Naive B cell (primary cell): Measurements from ENCODE around the gene TUBA3D. TPM values are rescaled to one million over a fixed set of nuclear protein-coding genes. Genes with fewer than 3 reads are reported as not detected.
A peak's percentile ranks its signal among the peaks of the same experiment; 100 is the strongest.
"Not testable (repeated sequence)": the region's sequence is repeated elsewhere in the genome, so short reads cannot be mapped to it uniquely, and the experiment has no call there.

ENCODE experiments used
- ATAC-seq, 2 donors: fragments of 150-1000 bp; cut with Tn5 transposase; 2 replicates each; pipeline ENCODE4 v1.10.0; 2021; ENCODE audit warnings: low read depth in 2 of 2, mild to moderate bottlenecking in 2 of 2, moderate library complexity in 2 of 2
- DNase-seq: peaks from one replicate; pipeline ENCODE4 v3.0.0; 2022
- H3K27ac Mint-ChIP-seq, 6 donors: one replicate each; pipeline ENCODE4 v1.8.0; 2020 to 2022; ENCODE audit warnings: mild to moderate bottlenecking in 6 of 6, mixed read lengths in 6 of 6, moderate library complexity in 5 of 6, inconsistent platforms in 2 of 6
- H3K27me3 Mint-ChIP-seq, 3 donors: one replicate each; pipeline ENCODE4 v1.8.0; 2021 to 2022; ENCODE audit warnings: mixed read lengths in 3 of 3, mild to moderate bottlenecking in 1 of 3
- H3K36me3 Mint-ChIP-seq, 2 donors: one replicate each; pipeline ENCODE4 v1.8.0; 2020 to 2022; ENCODE audit warnings: mixed read lengths in 2 of 2, inconsistent platforms in 1 of 2, mild to moderate bottlenecking in 1 of 2
- H3K4me1 Mint-ChIP-seq, 3 donors: one replicate each; pipeline ENCODE4 v1.8.0; 2020 to 2022; ENCODE audit warnings: mixed read lengths in 3 of 3, inconsistent platforms in 1 of 3, mild to moderate bottlenecking in 1 of 3, moderate library complexity in 1 of 3
- H3K4me3 Mint-ChIP-seq, 8 donors: one replicate each; pipeline ENCODE4 v1.8.0; 2020 to 2022; ENCODE audit warnings: mild to moderate bottlenecking in 8 of 8, mixed read lengths in 8 of 8, moderate library complexity in 8 of 8, inconsistent platforms in 2 of 8
- H3K9me3 Mint-ChIP-seq, 7 donors: one replicate each; pipeline ENCODE4 v1.8.0; 2020 to 2022; ENCODE audit warnings: mixed read lengths in 7 of 7, mild to moderate bottlenecking in 5 of 7, inconsistent platforms in 2 of 7, moderate library complexity in 1 of 7
- polyA plus RNA-seq, 6 donors: library from polyadenylated mRNA; unstranded; fragments of 300-500 nt; fragmentation: Illumina TruSeq; gene quantifications; one replicate each; pipeline ENCODE4 v1.2.3, GENCODE V29; 2021; ENCODE audit warnings: low read depth in 6 of 6

The TUBA3D gene
- polyA plus RNA-seq, 6 donors from 2014 or later, result not detected

DNA sequence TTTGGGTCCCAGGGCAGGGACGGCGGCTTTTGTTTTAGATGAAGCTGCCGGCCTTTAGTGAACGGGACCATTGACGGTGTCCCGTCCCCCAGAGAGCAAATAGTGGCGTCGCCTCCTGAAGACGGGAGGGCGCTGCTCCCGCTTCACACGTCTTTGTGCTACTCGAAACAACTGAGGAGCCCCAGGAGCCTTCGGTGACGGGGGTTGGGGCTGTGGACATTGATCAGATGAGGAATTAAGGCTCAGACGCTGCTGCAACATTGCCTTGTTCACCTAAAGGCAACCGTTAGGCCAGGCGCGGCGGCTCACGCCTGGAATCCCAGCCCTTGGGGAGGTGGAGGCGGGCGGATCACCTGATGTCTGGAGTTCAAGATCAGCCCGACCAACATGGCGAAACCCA is 444 bp downstream of the TUBA3D start:
- H3K27me3 Mint-ChIP-seq, H3K4me3 Mint-ChIP-seq, H3K27ac Mint-ChIP-seq, ATAC-seq, H3K36me3 Mint-ChIP-seq, DNase-seq, H3K4me1 Mint-ChIP-seq, H3K9me3 Mint-ChIP-seq: not testable (repeated sequence)

DNA sequence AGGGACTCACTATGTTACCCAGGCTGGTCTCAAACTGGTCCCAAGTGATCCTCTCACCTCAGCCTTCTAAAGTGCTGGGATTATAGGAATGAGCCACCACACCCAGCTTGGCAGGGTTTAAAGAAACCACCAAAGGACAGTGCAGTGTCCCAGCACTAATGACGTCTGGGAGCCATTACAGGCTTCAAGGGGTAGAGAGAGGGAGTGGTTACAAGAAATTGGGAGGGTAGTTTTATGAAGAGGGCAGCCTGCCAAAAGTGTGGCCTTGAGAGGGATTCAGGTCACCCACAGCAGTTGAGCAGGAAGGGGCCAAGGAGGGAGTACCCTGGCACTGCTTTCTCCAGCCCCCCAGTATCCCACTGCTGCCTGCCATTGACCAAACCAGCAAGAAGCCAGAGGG is 1.3 kb downstream of the TUBA3D start:
- ATAC-seq, H3K27me3 Mint-ChIP-seq, H3K4me3 Mint-ChIP-seq, H3K27ac Mint-ChIP-seq, DNase-seq, H3K36me3 Mint-ChIP-seq, H3K4me1 Mint-ChIP-seq, H3K9me3 Mint-ChIP-seq: not testable (repeated sequence)

DNA sequence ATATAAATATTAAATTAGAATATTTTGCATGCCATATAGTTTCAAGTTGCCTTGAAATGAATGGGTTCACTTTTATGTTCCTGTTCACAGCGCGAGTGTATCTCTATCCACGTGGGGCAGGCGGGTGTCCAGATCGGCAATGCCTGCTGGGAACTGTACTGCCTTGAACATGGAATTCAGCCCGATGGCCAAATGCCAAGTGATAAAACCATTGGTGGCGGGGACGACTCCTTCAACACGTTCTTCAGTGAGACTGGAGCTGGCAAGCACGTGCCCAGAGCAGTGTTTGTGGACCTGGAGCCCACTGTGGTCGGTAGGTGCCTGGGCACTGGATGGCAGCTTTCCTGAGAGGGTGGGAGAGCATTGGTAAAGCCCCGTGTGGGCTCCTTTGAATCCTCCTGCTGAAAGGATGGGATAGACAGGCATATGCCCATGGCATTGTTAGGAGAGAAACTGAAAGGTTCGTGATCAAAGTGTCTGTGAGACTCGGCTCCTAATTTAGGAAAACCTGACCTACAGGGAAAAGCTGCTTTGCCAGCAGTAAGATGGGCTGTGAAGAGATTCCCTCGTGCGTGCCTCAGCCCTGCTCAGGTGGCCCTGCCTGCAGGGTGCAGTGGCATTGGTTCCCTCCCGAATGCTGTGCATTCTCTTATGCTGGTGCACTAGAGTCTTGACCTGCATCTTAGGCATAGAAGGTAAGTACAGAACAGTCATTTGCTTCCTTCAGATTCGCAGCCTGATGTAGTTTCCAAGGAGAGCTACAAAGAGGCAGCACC is 2.3 kb downstream of the TUBA3D start:
- H3K4me1 Mint-ChIP-seq, H3K9me3 Mint-ChIP-seq, H3K27me3 Mint-ChIP-seq, ATAC-seq, H3K27ac Mint-ChIP-seq, H3K4me3 Mint-ChIP-seq, H3K36me3 Mint-ChIP-seq, DNase-seq: not testable (repeated sequence)

DNA sequence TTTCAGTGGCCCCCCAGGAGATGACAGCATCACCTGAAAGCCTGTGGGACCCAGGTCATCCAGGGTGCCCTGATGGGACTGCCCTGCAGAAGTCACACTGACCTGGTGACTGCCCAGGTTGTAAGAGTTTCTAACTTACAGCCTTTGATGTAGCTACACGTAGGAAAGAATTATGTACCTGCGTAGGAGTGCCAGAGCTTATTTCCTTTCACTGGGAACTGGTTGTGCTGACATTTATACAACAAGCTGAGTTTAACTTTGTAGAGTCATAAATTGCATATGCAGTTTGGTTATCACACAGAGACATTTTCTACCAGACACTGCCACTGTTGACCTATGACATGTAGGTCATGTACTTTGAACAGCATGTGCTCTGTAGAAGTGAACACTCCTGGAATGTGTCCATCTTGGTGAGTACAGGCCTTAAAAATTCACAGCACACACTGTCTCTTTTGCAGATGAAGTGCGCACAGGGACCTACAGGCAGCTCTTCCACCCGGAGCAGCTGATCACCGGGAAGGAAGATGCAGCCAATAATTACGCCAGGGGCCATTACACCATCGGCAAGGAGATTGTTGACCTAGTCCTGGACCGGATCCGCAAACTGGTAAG is 3.0 kb downstream of the TUBA3D start:
- not testable (repeated sequence) for H3K4me3 Mint-ChIP-seq, H3K27me3 Mint-ChIP-seq, ATAC-seq, DNase-seq, H3K27ac Mint-ChIP-seq, H3K9me3 Mint-ChIP-seq, H3K36me3 Mint-ChIP-seq, H3K4me1 Mint-ChIP-seq

DNA sequence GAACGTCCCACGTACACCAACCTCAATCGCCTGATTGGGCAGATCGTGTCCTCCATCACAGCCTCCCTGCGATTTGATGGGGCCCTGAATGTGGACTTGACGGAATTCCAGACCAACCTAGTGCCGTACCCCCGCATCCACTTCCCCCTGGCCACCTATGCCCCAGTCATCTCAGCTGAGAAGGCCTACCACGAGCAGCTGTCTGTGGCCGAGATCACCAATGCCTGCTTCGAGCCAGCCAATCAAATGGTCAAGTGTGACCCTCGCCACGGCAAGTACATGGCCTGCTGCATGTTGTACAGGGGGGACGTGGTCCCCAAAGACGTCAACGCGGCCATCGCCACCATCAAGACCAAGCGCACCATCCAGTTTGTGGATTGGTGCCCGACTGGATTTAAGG is 4.4 kb downstream of the TUBA3D start:
- H3K36me3 Mint-ChIP-seq, result not testable (repeated sequence)

DNA sequence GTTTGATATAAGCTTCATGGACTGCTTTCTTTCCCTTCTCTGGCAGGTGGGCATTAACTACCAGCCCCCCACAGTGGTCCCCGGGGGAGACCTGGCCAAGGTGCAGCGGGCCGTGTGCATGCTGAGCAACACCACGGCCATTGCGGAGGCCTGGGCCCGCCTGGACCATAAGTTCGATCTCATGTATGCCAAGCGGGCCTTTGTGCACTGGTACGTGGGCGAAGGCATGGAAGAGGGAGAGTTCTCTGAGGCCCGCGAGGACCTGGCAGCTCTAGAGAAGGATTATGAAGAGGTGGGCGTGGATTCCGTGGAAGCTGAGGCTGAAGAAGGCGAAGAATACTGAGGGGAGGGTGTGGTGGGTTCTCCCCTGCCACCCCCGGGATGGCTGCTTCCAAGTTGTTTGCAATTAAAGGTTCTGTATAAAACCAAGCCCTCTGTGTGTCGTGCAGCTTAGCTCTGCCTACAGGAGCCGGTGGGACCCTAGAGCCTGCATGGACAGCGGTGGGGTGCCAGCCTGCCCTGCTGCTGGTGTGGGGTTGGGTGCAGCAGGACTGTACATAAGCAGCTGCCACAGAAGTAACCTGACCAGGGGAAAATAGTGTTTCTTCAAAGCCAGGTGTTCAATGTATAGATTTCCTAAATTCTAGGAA is 6.7 kb downstream of the TUBA3D start:
- not testable (repeated sequence) for DNase-seq, ATAC-seq, H3K4me1 Mint-ChIP-seq, H3K27ac Mint-ChIP-seq, H3K27me3 Mint-ChIP-seq, H3K9me3 Mint-ChIP-seq, H3K36me3 Mint-ChIP-seq
- H3K4me3 Mint-ChIP-seq, result peak overlapping the region in 1 of 8 donors; percentile 30

More for the DNA sequence above, 4.4 kb downstream of the TUBA3D start:
- H3K4me1 Mint-ChIP-seq, H3K27ac Mint-ChIP-seq, H3K9me3 Mint-ChIP-seq, DNase-seq, H3K27me3 Mint-ChIP-seq, H3K4me3 Mint-ChIP-seq, ATAC-seq: not testable (repeated sequence)

DNA sequence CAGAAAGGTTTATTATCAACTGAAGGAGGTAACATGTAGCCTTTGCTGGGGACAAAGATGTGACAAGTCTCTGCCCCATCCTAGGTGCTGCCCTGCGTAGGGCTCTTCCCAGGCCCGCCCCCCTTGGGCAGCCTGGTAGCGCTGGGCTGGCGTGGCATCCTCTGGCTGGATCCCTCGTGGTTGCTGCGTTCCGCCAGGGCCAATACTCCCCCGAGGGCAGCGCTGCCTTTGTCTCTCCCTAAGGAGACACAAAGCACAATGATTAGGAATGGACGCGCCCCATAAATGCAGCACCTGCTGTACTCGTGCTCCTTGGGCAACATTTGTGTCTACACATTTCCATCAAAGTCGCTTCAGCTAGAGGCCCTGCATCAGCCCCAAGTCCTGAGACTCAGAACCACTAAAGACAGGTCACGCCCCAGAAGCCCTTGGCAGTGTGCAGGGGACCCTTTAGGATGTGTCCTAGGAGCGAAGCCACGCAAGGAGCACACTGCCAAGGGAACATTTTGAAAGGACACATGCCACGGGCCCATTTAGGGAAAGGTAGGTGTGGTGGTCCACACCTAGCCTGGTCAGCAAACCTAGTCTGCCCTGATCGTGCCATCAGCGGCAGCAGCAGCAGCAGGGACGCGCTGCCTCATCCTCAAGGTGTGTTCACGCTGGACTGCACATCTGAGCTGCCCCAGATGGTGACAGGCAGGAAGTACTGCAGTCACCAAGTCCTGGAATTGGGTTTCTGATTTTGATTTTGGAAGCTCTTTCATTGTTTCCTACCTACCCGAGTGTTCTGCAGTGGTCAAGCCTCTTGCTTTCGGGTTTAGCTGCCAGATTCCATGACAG is 8.3 kb downstream of the TUBA3D start:
- DNase-seq, ATAC-seq, H3K36me3 Mint-ChIP-seq, H3K27me3 Mint-ChIP-seq, H3K9me3 Mint-ChIP-seq, H3K27ac Mint-ChIP-seq, H3K4me3 Mint-ChIP-seq: not testable (repeated sequence)
- H3K4me1 Mint-ChIP-seq, result peaks cover 0 to 11% (median 4%) of the 10 kb centered on the region in 3 donors

DNA sequence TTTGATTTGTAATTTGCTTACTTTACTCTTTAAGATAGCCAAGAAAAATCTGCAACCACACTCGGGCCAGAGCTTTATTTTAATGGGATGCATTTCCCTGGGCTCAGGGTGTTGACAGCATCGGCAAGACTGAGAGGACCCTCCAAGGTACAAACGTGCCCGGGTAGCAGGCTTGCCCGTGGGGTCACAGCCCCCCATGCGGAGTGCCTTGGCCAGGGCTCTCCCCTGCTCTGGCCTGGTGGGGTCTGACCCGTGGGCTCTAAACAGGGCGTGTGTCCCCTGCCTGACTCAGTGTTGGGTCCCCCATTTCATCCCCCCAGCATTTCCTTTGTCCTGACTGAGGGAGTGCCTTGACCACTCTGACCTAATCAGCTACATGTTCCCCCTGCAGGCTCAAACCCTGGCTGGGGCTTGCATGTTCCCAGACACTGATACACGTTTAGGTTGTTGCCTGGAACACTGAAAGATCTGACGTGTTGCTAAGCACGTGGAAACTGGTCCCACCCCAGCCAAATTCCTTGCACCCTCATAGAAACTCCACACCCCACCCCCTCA is 9.1 kb downstream of the TUBA3D start:
- not testable (repeated sequence) for DNase-seq, H3K4me3 Mint-ChIP-seq, ATAC-seq, H3K9me3 Mint-ChIP-seq, H3K27me3 Mint-ChIP-seq, H3K36me3 Mint-ChIP-seq, H3K27ac Mint-ChIP-seq
- peaks cover 0 to 11% (median 4%) of the 10 kb centered on the region in 3 donors for H3K4me1 Mint-ChIP-seq

DNA sequence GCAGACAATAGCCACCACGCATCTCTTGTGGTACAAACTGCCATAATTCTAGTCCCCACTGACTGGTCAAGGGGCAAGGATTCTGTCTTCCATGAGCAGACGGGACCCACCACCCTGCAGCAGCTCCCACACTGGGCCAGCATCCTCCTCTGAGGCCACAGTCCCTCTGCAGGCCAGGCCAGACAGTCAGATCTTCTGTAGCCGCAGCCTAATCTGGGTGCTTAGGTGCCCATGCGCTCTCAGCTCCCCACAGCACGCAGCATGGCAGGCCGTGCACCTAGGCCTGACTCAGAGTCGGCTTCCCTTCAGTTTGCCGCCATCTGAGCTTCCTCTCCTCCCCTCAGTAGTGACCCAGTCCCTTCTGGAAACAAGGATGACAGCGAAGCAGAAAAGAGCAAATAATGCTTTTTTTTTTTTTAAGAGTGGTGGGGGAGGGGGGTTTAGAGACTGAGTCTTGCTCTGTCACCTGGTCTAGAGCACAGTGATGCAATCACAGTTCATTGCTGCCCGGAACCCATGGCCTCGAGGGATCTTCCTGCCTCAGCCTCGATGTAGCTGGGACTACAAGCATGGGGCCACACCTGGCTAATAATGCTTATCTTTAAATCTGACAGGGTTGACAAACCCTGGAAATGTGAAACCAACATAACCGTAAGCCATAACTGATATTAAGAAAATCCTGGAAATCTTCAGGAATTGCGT is 10.4 kb downstream of the TUBA3D start:
- H3K27me3 Mint-ChIP-seq, H3K36me3 Mint-ChIP-seq, DNase-seq, H3K9me3 Mint-ChIP-seq, H3K27ac Mint-ChIP-seq, ATAC-seq: not testable (repeated sequence)
- peaks cover 9 to 24% (median 16%) of the 10 kb centered on the region in 3 donors for H3K4me1 Mint-ChIP-seq
- peak overlapping the region in 1 of 8 donors; percentile 33 for H3K4me3 Mint-ChIP-seq

DNA sequence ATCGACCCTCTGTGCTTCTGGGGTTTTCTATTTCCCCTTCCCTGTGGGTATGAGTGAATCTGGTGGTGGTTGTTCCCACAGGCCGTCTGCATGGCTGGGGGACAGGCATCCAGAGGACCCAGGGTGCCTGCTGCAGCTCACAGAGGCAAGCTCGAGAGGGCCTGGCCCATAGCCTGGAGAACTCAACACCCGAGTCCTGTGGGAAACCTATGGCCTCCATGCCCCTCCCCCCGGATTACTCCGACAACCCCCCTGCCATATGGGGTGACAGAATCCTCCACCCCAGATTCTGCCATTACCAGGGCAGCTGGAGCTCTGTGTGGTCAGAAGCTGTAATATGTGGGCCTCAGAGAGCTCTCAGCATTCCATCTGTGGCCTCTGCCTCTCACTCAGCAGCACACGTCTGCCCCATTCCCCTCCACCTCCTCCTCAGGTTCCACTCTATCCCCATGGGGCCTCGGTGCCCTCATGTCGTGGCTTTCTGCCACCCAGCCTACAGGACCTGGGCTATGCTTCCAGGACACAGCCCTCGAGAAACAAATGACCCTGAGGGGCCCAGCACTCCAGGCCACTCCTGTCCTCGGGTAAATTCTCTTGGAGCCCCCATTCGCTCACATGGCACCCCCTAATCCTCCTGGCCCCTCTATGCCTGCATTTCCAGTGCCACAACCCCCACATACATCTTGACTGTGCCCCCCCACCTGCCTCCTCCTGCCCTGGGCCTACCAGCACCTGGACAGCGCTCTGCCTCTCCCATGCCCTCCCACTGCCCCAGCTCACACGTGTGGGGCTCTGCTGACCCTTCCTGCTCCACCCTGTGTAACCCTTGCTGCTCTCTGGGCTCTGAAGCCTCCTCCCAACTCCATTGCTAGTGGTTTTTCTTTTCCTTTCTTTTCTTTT is 12.6 kb downstream of the TUBA3D start:
- Mint-ChIP-seq H3K4me3 (peak overlapping the region in 1 of 8 donors; percentile 69), H3K9me3 (no peaks in the 10 kb centered on the region), H3K4me1 (peaks cover 14 to 31% (median 21%) of the 10 kb centered on the region in 3 donors), H3K27me3 (no peaks in the 10 kb centered on the region), H3K36me3 (no peaks in the 10 kb centered on the region), H3K27ac (peak overlapping the region in 1 of 6 donors; percentile 38)
- no peak for DNase-seq
- ATAC-seq, result no peak

DNA sequence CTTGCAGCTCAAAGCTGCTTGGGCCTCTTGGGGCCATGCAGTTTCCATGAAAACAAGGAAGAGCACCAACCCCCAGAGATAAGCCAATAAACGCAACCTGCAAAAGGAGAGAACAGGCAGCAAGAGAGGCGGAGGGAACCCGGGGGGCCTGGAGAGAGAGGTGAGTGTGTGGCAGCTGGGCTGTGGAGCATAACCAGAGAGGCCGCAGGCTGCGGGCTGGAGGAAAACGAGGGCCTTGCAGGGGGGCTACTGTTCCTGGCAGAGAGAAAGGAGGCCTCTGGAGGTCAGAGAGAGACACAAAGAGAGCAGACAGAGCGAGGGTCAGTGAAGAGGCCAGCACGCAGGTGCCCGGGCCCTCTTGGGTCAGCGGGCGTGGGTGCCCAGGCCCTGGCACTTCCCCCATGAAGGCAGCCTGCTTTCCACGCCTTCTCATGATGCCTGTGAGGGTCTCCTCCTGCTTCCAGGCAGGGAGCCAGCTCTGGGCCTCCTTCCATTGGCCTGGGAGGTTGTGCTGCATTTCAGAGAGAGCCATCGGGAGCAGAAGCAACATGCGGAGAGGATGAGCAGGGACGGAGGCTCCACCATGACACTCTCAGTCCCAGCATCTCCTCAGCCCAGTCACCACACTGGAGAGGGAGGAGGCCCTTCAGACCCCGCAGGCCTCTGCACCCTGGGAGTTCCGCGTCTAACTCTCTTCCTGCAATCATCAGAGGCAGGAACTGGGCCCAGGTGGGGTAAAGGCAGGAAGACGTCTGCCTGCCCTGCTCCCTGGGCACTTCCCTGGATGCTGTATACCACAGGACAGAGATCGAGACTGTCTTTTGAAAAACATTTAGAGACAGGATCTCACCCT is 14.9 kb downstream of the TUBA3D start:
- H3K27ac Mint-ChIP-seq, result peak overlapping the region in 5 of 6 donors; percentile 20 to 89 (median 85)
- peak overlapping the region; percentile 79 to 91 (median 84) for H3K4me3 Mint-ChIP-seq
- ATAC-seq, H3K9me3 Mint-ChIP-seq, DNase-seq, H3K27me3 Mint-ChIP-seq, H3K36me3 Mint-ChIP-seq: not testable (repeated sequence)
- peaks cover 17 to 43% (median 34%) of the 10 kb centered on the region in 3 donors for H3K4me1 Mint-ChIP-seq
